Peyer's patch (tissue), 4 donors: ENCODE results near the gene LUC7L. TPM values are rescaled to one million over a fixed set of nuclear protein-coding genes. Genes with fewer than 3 reads are reported as not detected.
"Not testable (repeated sequence)": the region's sequence is repeated elsewhere in the genome, so short reads cannot be mapped to it uniquely, and the experiment has no call there.

Source experiments
- DNase-seq, 3 donors: peaks; one replicate each; pipeline ENCODE4 v3.0.0-alpha.2; 2017 to 2019
- H3K27ac ChIP-seq, 4 donors: fragments of 200-600 bp; sonication (generic); one replicate each; pipeline ENCODE4 v1.5.1; 2016 to 2019
- H3K27me3 ChIP-seq, 2 donors: fragments of 200-600 bp; sonication (generic); one replicate each; pipeline ENCODE4 v1.5.1; 2019
- H3K36me3 ChIP-seq, 3 donors: fragments of 200-600 bp; sonication (generic); one replicate each; pipeline ENCODE4 v1.5.1; 2016 to 2019
- H3K4me1 ChIP-seq, 4 donors: fragments of 200-600 bp; sonication (generic); one replicate each; pipeline ENCODE4 v1.5.1; 2016 to 2019
- H3K4me3 ChIP-seq, 4 donors: fragments of 200-600 bp; sonication (generic); 1 replicate in 3 of 4; 2 replicates in 1 of 4; pipeline ENCODE4 v1.5.1; 2016 to 2019; ENCODE audit warnings: mild to moderate bottlenecking in 1 of 4
- H3K9me3 ChIP-seq, 4 donors: fragments of 200-600 bp; sonication (generic); one replicate each; pipeline ENCODE4 v1.5.1; 2016 to 2019; ENCODE audit warnings: mild to moderate bottlenecking in 1 of 4
- CTCF ChIP-seq, 6 experiments: fragments of 450-650 bp in 4 of 6; fragments of 200-600 bp in 2 of 6; sonication (generic) in 1 of 6; IDR thresholded peaks; one replicate each; pipeline ENCODE4 v1.5.1; 2017 to 2019; ENCODE audit warnings: antibody characterized with exemption in 6 of 6, mild to moderate bottlenecking in 3 of 6, moderate library complexity in 1 of 6
- POLR2A ChIP-seq, 2 donors: fragments of 450-650 bp; IDR thresholded peaks; one replicate each; pipeline ENCODE4 v1.5.1; 2017; ENCODE audit warnings: antibody characterized with exemption in 2 of 2, mild to moderate bottlenecking in 2 of 2, moderate library complexity in 2 of 2
- total RNA-seq, 4 donors: library from RNA; depleted of rRNA; stranded (reverse); fragments of >200 nt; gene quantifications; one replicate each; pipeline ENCODE4 v1.1.0, GENCODE V29; 2016

The LUC7L gene
- total RNA-seq, 4 donors from 2014 or later: 87.6 to 440 (median 156) TPM

- H3K4me1 ChIP-seq: peaks cover 0 to 9% (median 5%) of the 10 kb centered on the region in 4 donors
- peak overlapping the region in 1 of 4 donors; percentile 17 for H3K27ac ChIP-seq
- no peaks in the 10 kb centered on the region for H3K9me3 ChIP-seq
- H3K36me3 ChIP-seq: no peaks in the 10 kb centered on the region
- peak overlapping the region; percentile 16 to 48 (median 42) for H3K4me3 ChIP-seq
- peaks cover 0 to 5% of the 10 kb centered on the region in 2 donors for H3K27me3 ChIP-seq
- no peak for DNase-seq
- TF ChIP-seq CTCF (IDR thresholded peaks at IDR 0.05) (no peak), POLR2A (IDR thresholded peaks at IDR 0.05) (no peak)
These were observed 74.8 kb downstream of the LUC7L start for GRCh38 chr16:154217-155030.

GRCh38 chr16:153550-154216 is 75.6 kb downstream of the LUC7L start:
- not testable (repeated sequence) for H3K27me3 ChIP-seq, H3K4me1 ChIP-seq, H3K36me3 ChIP-seq, DNase-seq, H3K4me3 ChIP-seq, H3K9me3 ChIP-seq, H3K27ac ChIP-seq

DNA sequence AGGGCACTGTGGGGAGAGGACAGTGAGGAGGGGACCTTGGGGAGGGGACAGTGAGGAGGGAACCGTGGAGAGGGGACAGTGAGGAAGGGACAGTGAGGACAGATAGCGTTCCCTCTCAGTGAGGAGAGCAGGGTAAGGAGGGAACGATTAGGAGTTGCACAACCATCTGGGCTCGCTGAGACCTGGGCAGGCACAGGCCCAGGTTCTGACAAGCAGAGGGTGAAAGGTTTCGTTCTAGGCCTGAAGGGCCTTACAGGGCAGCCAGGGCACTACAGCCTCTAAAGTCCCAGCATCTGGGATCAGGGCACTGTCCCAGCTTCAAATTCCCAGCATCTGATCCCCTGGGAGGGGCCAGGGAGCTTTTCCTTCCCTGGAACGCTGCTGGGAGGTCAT is 76.1 kb downstream of the LUC7L start:
- not testable (repeated sequence) for H3K27me3 ChIP-seq

DNA sequence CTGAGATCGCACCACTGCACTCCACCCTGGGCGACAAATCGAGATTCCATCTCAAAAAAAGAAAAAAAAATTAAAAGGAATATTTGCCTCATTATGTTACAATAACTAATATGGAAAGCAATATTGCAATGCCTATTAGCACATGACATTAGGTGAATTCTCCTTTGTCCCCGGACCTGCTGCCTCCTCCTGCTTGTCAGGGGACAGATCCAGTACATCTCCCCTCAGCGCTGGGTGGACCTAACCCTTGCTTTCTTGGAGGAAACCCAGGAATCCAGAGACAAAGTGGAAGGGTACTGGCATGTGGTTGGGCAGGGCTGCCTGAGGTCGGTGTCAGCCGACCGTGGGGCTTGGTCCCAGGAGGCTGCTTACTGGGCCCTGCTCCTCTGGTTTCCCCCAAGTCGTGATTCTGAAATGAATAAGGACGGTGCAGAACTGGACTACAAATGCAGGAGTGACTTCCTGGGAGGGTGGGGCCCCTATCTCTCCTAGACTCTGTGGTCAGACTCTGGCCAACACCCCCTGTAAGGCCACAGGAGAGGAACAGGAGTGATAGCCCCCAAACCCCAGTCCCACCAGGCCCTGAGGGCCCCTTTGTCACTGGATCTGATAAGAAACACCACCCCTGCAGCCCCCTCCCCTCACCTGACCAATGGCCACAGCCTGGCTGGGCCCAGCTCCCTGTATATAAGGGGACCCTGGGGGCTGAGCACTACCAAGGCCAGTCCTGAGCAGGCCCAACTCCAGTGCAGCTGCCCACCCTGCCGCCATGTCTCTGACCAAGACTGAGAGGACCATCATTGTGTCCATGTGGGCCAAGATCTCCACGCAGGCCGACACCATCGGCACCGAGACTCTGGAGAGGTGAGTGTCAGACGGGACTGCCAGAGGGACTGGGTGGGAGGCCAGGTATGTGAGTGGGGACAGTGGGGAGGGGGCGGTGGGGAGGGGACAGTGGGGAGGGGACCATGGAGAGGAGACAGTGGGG is 76.8 kb downstream of the LUC7L start, which contains the start of gene HBZ:
Gene HBZ (plus strand): TSS at position 504 of the 988 bp plus-strand sequence. CDS start 266 bp downstream, at position 770.
- TF ChIP-seq POLR2A (IDR thresholded peaks at IDR 0.05) (no peak), CTCF (IDR thresholded peaks at IDR 0.05) (no peak)
- Histone ChIP-seq H3K27me3 (peaks cover 0 to 5% of the 10 kb centered on the region in 2 donors), H3K36me3 (no peaks in the 10 kb centered on the region)

More for the DNA sequence above, 76.1 kb downstream of the LUC7L start:
- H3K9me3 ChIP-seq, H3K36me3 ChIP-seq, DNase-seq, H3K4me3 ChIP-seq, H3K4me1 ChIP-seq, H3K27ac ChIP-seq: not testable (repeated sequence)

DNA sequence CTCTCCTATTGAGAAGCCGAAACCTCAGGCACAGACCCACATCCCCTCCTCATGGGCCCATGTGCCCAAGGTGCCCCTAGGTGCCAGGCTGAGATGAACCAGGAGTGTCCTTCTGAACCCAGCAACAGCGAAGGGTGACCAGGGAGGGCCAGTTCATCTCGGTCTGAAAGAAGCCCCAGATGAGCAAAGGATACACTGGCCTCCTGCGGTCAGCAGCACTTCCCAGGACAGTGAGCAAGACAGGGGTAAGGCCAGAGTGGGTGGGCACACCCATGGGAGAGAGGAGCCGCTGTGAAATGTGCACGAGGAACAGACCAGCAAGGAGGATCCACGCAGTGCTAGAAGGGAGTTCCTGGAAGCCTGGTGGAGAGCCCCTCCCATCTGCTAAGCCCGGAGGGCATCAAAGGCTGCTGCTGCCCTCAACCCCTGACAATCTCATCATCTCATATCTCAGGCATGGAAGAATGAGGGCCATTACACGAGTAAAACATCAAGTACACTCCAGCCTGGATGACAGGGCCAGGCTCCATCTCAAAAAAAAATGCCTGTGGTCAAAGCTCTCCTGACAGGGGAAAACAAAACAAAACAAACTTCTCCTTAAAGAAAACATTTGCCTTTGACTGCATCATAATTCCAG is 80.1 kb downstream of the LUC7L start:
- TF ChIP-seq CTCF (IDR thresholded peaks at IDR 0.05) (no peak), POLR2A (IDR thresholded peaks at IDR 0.05) (no peak)
- Histone ChIP-seq H3K4me1 (peaks cover 0 to under 1% (median 0%) of the 10 kb centered on the region in 4 donors), H3K27ac (no peak overlapping the region), H3K4me3 (no peak overlapping the region), H3K27me3 (no peaks in the 10 kb centered on the region), H3K36me3 (no peaks in the 10 kb centered on the region), H3K9me3 (no peaks in the 10 kb centered on the region)
- DNase-seq: no peak

More for the DNA sequence above, 76.8 kb downstream of the LUC7L start, which contains the start of gene HBZ:
- no peak for DNase-seq
- H3K4me3 ChIP-seq: no peak within 1 kb of the TSS
- H3K9me3 ChIP-seq: no peaks in the 10 kb centered on the region
- peaks cover 0 to 9% (median 5%) of the 10 kb centered on the region in 4 donors for H3K4me1 ChIP-seq
- H3K27ac ChIP-seq: no peak within 1 kb of the TSS

GRCh38 chr16:146646-147045 is 82.6 kb downstream of the LUC7L start:
- TF ChIP-seq CTCF (IDR thresholded peaks at IDR 0.05): no peak
- no peak for TF ChIP-seq POLR2A (IDR thresholded peaks at IDR 0.05)
- no peak for DNase-seq
- H3K36me3 ChIP-seq: no peaks in the 10 kb centered on the region

More at GRCh38 chr16:146646-147045, 82.6 kb downstream of the LUC7L start:
- Histone ChIP-seq H3K9me3 (no peaks in the 10 kb centered on the region), H3K4me1 (no peaks in the 10 kb centered on the region), H3K27ac (no peak overlapping the region), H3K4me3 (no peak overlapping the region), H3K27me3 (no peaks in the 10 kb centered on the region)
